OCI-LY1 (cell line): ENCODE results near the gene GNG7.

Source experiments
- H2AFZ ChIP-seq: fragments of 200-600 bp; sonication (generic), shearing (Covaris generic); 2 replicates; pipeline ENCODE4 v1.6.0; 2014; ENCODE audit warnings: antibody characterized with exemption, mild to moderate bottlenecking, low read length
- H3F3A ChIP-seq: fragments of 200-600 bp; sonication (generic), shearing (Covaris generic); 2 replicates; pipeline ENCODE4 v1.6.0; 2014; ENCODE audit warnings: mild to moderate bottlenecking, antibody characterized with exemption, low read length, moderate library complexity; ENCODE audit not compliant: insufficient read depth
- H3K27ac ChIP-seq: fragments of 200-600 bp; sonication (generic); 2 replicates; pipeline ENCODE4 v1.5.1; 2014; ENCODE audit warnings: low read length, mixed run types, mild to moderate bottlenecking, low read depth; ENCODE audit not compliant: poor library complexity, severe bottlenecking
- H3K27me3 ChIP-seq: fragments of 200-600 bp; sonication (generic); 2 replicates; pipeline ENCODE4 v1.6.0; 2014; ENCODE audit warnings: antibody characterized with exemption, mild to moderate bottlenecking, low read length, moderate library complexity; ENCODE audit not compliant: insufficient read depth
- H3K36me3 ChIP-seq: fragments of 200-600 bp; sonication (generic); 2 replicates; pipeline ENCODE4 v1.6.1; 2014; ENCODE audit warnings: mild to moderate bottlenecking, antibody characterized with exemption, low read length, moderate library complexity, mixed read lengths; ENCODE audit not compliant: insufficient read depth
- H3K4me1 ChIP-seq: fragments of 200-600 bp; sonication (generic); 2 replicates; pipeline ENCODE4 v1.5.1; 2014; ENCODE audit warnings: mild to moderate bottlenecking, low read length, moderate library complexity; ENCODE audit not compliant: insufficient read depth, severe bottlenecking
- H3K4me2 ChIP-seq: fragments of 200-600 bp; sonication (generic), shearing (Covaris generic); 2 replicates; pipeline ENCODE4 v1.6.1; 2014; ENCODE audit warnings: low read length
- H3K4me3 ChIP-seq: fragments of 200-600 bp; sonication (generic); 2 replicates; pipeline ENCODE4 v1.5.1; 2014; ENCODE audit warnings: low read length, low read depth, mild to moderate bottlenecking, mixed read lengths; ENCODE audit not compliant: poor library complexity, severe bottlenecking
- H3K79me2 ChIP-seq: fragments of 200-600 bp; shearing (Covaris generic); 2 replicates; pipeline ENCODE4 v1.6.1; 2016; ENCODE audit warnings: mixed run types, low read length, mixed read lengths; ENCODE audit not compliant: insufficient read depth
- H3K9ac ChIP-seq: fragments of 200-600 bp; sonication (generic), shearing (Covaris generic); 2 replicates; pipeline ENCODE4 v1.6.1; 2014; ENCODE audit warnings: mild to moderate bottlenecking, low read length, mixed read lengths
- H3K9me2 ChIP-seq: fragments of 200-600 bp; sonication (generic), shearing (Covaris generic); 2 replicates; pipeline ENCODE4 v1.6.1; 2014; ENCODE audit warnings: low read depth, mild to moderate bottlenecking, low read length, mixed read lengths
- H3K9me3 ChIP-seq: fragments of 200-600 bp; shearing (Covaris generic); 2 replicates; pipeline ENCODE4 v1.6.1; 2014; ENCODE audit warnings: low read length, mixed read lengths
- H4K20me1 ChIP-seq: fragments of 200-600 bp; sonication (generic), shearing (Covaris generic); 2 replicates; pipeline ENCODE4 v1.6.0; 2016; ENCODE audit warnings: mild to moderate bottlenecking, low read length; ENCODE audit not compliant: insufficient read depth
- CTCF ChIP-seq: fragments of 200-600 bp; sonication (generic), shearing (Covaris generic); IDR thresholded peaks from 2 replicates; pipeline ENCODE4 v1.5.1; 2017; ENCODE audit warnings: mild to moderate bottlenecking, antibody characterized with exemption, low read length, moderate library complexity, mixed read lengths
- EZH2 ChIP-seq: fragments of 200-600 bp; sonication (generic), shearing (Covaris generic); IDR thresholded peaks from 2 replicates; pipeline ENCODE4 v1.8.0; 2017; ENCODE audit warnings: borderline replicate concordance, mixed run types, mild to moderate bottlenecking, antibody characterized with exemption, low read length, moderate library complexity, mixed read lengths

GNG7 gene

GRCh38 chr19:2517881-2518601, 184.5 kb downstream of the GNG7 start:
- no peak overlapping the region for H3K4me2 ChIP-seq
- no peaks in the 10 kb centered on the region for H3K9me3 ChIP-seq
- H3F3A ChIP-seq: no peaks in the 10 kb centered on the region
- no peaks in the 10 kb centered on the region for H4K20me1 ChIP-seq
- no peak for TF ChIP-seq EZH2
- no peak for TF ChIP-seq CTCF
- H3K9ac ChIP-seq: no peak overlapping the region
- H3K4me3 ChIP-seq: no peak overlapping the region
- H3K27ac ChIP-seq: no peak overlapping the region
- H2AFZ ChIP-seq: no peak overlapping the region
- H3K36me3 ChIP-seq: no peaks in the 10 kb centered on the region
- H3K4me1 ChIP-seq: no peaks in the 10 kb centered on the region
- H3K9me2 ChIP-seq: no peaks in the 10 kb centered on the region
- H3K79me2 ChIP-seq: no peaks in the 10 kb centered on the region
- H3K27me3 ChIP-seq: no peaks in the 10 kb centered on the region; the same call in 1 of the 2 replicates

- no peak overlapping the region for H2AFZ ChIP-seq
These were observed 185.8 kb downstream of the GNG7 start for GRCh38 chr19:2516727-2517126.

GRCh38 chr19:2514981-2515518, 187.4 kb downstream of the GNG7 start:
- H3K4me3 ChIP-seq: no peak overlapping the region
- H4K20me1 ChIP-seq: no peaks in the 10 kb centered on the region
- no peaks in the 10 kb centered on the region; the same call in 1 of the 2 replicates for H3K27me3 ChIP-seq
- no peaks in the 10 kb centered on the region for H3F3A ChIP-seq
- no peaks in the 10 kb centered on the region for H3K9me2 ChIP-seq
- H3K4me2 ChIP-seq: no peak overlapping the region
- H3K9ac ChIP-seq: no peak overlapping the region
- no peak for TF ChIP-seq EZH2
- TF ChIP-seq CTCF: no peak
- H3K9me3 ChIP-seq: no peaks in the 10 kb centered on the region
- no peak overlapping the region for H3K27ac ChIP-seq
- H3K36me3 ChIP-seq: no peaks in the 10 kb centered on the region
- no peaks in the 10 kb centered on the region for H3K79me2 ChIP-seq
- no peak overlapping the region for H2AFZ ChIP-seq
- no peaks in the 10 kb centered on the region for H3K4me1 ChIP-seq

More at GRCh38 chr19:2516727-2517126, 185.8 kb downstream of the GNG7 start:
- H3K36me3 ChIP-seq: no peaks in the 10 kb centered on the region
- no peak overlapping the region for H3K4me3 ChIP-seq
- H3K79me2 ChIP-seq: no peaks in the 10 kb centered on the region
- TF ChIP-seq CTCF (no peak), EZH2 (no peak)
- no peaks in the 10 kb centered on the region; the same call in 1 of the 2 replicates for H3K27me3 ChIP-seq
- H3F3A ChIP-seq: no peaks in the 10 kb centered on the region
- H3K9ac ChIP-seq: no peak overlapping the region
- H3K27ac ChIP-seq: no peak overlapping the region
- no peaks in the 10 kb centered on the region for H3K9me2 ChIP-seq
- H4K20me1 ChIP-seq: no peaks in the 10 kb centered on the region
- no peaks in the 10 kb centered on the region for H3K9me3 ChIP-seq
- no peaks in the 10 kb centered on the region for H3K4me1 ChIP-seq
- no peak overlapping the region for H3K4me2 ChIP-seq
